OCI-LY7 (cell line): ENCODE measurements around the gene CREB5.

Experiments used
- CTCF ChIP-seq: fragments of 200-600 bp; sonication (generic); conservative IDR thresholded peaks from 2 replicates; pipeline ENCODE4 v1.5.1; 2014; ENCODE audit warnings: mild to moderate bottlenecking, antibody characterized with exemption, low read length, moderate library complexity, mixed read lengths
- EZH2phosphoT487 ChIP-seq: fragments of 200-600 bp; sonication (generic); IDR thresholded peaks from 2 replicates; pipeline ENCODE4 v1.6.1; 2018; ENCODE audit warnings: low read depth, borderline replicate concordance, mild to moderate bottlenecking, mixed run types, antibody characterized with exemption, low read length, moderate library complexity, mixed read lengths

- TF ChIP-seq CTCF (no peak), EZH2phosphoT487 (no peak)
These were observed 289.4 kb downstream of the CREB5 start for GRCh38 chr7:28701731-28702130.
